Adrenal gland (tissue), 5 donors: ENCODE data around the gene LIMS1.

Experiments
- POLR2A ChIP-seq, 2 donors: fragments of 450-650 bp; IDR thresholded peaks; one replicate each; pipeline ENCODE4 v1.6.1; 2017; ENCODE audit warnings: antibody characterized with exemption in 2 of 2, mild to moderate bottlenecking in 2 of 2, moderate library complexity in 1 of 2
- TF ChIP-seq, protein P1 (sequence below), 6 experiments: fragments of 450-650 bp in 4 of 6; fragments of 200-600 bp in 2 of 6; sonication (generic) in 1 of 6; IDR thresholded peaks; 1 replicate in 5 of 6; 2 replicates in 1 of 6; pipeline versions ENCODE4 v1.5.1 to v1.8.0; 2016 to 2021; ENCODE audit warnings: antibody characterized with exemption in 6 of 6, mild to moderate bottlenecking in 2 of 6, moderate library complexity in 1 of 6
- donor health status: DM: no; HTN: no; CAD: no.

GRCh38 chr2:108640731-108641130 is 106.5 kb downstream of the LIMS1 start:
- TF ChIP-seq, protein P1, sequence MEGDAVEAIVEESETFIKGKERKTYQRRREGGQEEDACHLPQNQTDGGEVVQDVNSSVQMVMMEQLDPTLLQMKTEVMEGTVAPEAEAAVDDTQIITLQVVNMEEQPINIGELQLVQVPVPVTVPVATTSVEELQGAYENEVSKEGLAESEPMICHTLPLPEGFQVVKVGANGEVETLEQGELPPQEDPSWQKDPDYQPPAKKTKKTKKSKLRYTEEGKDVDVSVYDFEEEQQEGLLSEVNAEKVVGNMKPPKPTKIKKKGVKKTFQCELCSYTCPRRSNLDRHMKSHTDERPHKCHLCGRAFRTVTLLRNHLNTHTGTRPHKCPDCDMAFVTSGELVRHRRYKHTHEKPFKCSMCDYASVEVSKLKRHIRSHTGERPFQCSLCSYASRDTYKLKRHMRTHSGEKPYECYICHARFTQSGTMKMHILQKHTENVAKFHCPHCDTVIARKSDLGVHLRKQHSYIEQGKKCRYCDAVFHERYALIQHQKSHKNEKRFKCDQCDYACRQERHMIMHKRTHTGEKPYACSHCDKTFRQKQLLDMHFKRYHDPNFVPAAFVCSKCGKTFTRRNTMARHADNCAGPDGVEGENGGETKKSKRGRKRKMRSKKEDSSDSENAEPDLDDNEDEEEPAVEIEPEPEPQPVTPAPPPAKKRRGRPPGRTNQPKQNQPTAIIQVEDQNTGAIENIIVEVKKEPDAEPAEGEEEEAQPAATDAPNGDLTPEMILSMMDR (IDR thresholded peaks at IDR 0.05): no peak
- TF ChIP-seq POLR2A (IDR thresholded peaks at IDR 0.05): no peak
